VCaP (cell line): Measurements from ENCODE around the gene ADGRG3.

ENCODE experiments used
- H3K27ac ChIP-seq: fragments of 450-650 bp; 2 replicates; pipeline ENCODE4 v1.5.1; 2017
- TF ChIP-seq, protein P1 (sequence below): fragments of 450-650 bp; conservative IDR thresholded peaks from 2 replicates; pipeline ENCODE4 v1.5.1; 2017; ENCODE audit warnings: mild to moderate bottlenecking, moderate library complexity

Gene ADGRG3

DNA sequence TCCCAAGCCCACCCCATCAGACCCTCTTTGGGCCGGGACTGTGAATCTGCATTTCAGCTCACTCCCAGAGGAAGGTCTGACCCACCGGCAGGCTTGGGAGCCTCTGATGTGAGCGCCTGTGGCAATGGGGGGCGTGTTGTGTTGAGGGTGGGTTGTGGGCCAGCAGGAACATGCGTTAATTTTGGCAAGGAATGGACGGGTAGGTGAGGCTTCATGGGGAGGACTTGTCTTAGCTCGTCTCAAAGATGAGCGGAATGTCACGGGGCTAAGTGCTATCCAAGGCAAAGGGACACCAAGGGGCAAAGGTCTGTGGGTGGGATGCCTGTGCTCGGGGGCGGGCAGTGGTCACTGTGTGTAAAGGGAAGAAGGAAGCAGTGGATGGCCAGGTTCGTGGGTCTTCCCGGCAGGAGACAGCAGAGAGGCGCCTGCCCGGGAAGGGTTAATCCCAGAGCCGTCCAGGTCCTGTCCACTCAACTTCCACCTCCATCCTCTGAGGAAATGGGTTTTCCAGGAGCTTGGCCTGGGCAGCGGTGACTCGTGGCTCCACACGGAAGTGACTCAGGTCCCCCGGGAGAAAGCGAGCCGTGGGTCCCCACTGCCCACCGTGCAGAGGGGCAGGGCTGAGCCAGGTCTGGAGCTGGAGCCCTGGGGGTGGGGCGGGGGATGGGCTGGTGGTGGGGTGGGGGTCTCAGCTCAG, 22.3 kb upstream of the ADGRG3 start:
- TF ChIP-seq, protein P1, sequence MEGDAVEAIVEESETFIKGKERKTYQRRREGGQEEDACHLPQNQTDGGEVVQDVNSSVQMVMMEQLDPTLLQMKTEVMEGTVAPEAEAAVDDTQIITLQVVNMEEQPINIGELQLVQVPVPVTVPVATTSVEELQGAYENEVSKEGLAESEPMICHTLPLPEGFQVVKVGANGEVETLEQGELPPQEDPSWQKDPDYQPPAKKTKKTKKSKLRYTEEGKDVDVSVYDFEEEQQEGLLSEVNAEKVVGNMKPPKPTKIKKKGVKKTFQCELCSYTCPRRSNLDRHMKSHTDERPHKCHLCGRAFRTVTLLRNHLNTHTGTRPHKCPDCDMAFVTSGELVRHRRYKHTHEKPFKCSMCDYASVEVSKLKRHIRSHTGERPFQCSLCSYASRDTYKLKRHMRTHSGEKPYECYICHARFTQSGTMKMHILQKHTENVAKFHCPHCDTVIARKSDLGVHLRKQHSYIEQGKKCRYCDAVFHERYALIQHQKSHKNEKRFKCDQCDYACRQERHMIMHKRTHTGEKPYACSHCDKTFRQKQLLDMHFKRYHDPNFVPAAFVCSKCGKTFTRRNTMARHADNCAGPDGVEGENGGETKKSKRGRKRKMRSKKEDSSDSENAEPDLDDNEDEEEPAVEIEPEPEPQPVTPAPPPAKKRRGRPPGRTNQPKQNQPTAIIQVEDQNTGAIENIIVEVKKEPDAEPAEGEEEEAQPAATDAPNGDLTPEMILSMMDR: no peak
- no peak overlapping the region for H3K27ac ChIP-seq

DNA sequence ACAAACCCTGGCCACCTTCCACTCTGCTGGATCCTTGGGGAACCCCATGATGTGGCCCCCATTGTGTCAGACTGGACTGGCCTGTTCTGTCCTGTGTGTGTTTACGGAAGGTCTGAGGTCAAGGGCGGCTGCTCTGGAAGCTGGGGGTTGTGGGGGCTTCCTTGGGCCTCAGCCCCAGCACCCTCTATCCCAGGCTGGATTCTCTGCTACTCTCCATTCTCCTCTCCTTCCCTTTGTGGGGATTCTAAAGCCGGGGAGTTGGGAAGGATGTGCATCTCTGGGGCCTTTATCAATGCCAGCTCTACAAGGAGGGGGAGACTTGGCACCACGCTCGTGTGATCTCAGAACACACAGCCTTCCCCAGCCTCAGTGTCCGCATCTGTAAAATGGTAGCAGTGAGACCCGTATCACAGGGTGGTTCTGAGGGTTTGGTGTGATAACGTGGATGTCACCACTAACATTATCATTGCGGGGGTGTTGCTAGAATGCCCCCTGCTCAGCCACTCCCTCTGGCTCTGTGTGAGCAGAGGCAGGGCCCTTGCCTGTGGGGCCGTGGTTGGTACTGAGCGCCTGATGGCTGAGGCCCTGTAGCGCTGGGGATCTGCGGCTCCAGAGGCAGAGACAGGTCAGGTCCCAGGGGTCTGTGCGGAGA, 21.6 kb upstream of the ADGRG3 start:
- TF ChIP-seq, protein P1: no peak
- no peak overlapping the region for H3K27ac ChIP-seq

DNA sequence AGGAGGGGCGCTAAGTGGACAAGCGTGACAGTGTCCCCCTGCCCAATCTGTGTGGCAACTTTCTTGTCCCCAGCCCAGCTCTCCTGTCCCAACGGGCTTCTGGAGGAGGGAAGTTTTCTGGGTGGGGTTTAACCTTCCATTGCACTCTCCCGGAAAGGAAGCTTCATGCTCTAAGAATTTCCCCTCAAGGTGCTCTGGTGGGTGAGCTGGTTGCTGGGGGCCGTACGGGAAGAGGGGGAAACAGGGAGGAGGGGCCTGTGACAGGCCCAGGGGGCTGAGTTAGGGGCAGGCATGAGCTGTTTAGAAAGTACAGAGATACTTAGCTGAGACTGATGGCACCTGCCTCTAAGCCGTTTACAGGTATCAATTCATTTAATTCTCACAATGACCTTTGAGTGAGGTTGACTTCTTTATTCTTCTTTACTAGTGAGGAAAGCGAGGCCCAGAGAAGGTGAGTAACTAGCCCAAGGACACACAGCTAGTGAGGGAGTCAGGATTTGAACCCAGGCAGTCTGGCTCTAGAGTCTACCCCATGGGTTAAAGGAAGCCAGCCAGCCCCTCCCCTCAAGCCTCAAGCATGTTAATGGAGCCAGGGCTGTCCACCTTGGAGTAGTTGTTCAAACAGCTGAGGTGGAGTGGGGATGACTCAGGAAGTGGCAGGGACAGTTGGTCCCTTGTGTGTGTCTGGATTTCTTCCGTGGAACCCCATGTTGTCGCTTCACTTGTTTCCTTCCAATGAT, 20.8 kb upstream of the ADGRG3 start:
- TF ChIP-seq, protein P1: no peak
- H3K27ac ChIP-seq: no peak overlapping the region

DNA sequence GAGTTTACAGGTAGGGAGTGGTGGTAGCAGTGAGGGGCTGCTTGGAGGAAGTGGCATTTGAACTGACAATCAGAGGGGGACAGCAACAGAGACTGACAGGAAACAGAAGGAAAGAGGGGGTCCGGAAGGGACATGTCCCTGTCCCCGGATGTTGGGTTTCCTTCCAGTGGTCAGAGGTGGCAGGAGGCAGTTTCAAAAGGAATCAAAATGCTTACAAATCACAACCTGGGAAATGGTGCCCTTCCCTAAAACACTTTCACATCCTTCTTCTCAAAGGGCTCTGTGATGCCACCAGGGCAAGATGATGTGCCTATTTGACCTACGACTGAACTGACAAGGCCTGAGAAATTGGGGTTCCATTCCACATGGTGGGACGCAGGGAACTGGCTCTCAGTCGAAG, 20.0 kb upstream of the ADGRG3 start:
- no peak overlapping the region for H3K27ac ChIP-seq

DNA sequence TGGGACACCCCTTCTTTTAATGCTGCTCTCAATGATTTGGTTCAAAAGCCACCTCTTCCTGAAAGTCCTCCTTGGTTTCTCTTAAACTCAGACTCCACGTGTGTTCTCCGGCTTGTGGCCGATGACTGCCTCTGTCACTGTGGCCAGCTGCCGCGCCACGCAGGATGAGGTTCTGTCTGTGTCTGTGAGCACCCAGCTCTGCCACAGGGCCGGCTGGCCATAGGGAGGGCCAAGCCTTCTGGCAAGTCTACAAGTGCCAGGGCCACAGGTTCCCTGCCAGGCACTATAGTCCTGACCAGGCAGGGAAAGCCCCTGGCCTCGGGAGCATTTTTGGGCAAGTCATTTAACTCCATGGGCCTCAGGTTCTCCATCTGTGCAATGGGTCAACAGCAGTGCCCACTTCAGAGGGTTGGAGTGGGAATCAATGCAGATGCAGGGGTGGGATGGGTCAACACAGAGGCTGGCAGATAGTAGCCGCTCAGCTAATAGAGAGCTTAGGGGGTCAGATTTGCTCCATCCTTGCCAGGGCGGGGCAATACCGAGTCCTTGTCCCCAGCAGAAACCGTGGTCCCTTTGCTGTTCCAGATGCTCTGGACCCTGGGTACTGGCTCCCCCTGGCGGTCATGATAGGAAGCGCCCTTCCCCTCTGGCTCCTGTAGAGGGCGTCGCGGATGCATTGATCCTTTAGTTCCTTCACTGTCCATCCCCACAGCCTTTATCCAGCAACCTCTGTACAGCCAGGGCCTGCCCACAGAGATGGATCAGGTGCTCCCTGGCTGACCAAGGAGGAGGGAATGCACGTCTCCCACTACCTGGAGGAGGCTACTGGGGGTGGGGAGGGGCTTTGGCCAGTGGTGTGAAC, 19.3 kb upstream of the ADGRG3 start:
- TF ChIP-seq, protein P1: peak; percentile 95
- H3K27ac ChIP-seq: no peak overlapping the region

More for the DNA sequence above, 20.0 kb upstream of the ADGRG3 start:
- TF ChIP-seq, protein P1: no peak

DNA sequence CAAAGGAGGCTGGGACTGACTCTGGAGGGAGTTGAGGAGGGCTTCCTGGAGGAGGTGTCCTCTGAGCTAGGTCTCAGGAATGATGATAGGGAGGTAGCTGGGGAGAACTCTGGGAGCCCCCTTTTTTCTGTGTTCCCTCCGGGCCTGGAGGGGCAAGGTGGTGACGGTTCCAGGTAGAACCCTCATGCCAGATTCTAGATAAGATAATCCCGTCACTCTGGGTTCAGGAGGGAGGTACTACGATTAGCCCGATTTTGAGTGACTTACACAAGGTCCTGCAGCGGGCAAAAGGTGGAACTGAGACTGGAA, 18.7 kb upstream of the ADGRG3 start:
- TF ChIP-seq, protein P1: no peak
- H3K27ac ChIP-seq: no peak overlapping the region

DNA sequence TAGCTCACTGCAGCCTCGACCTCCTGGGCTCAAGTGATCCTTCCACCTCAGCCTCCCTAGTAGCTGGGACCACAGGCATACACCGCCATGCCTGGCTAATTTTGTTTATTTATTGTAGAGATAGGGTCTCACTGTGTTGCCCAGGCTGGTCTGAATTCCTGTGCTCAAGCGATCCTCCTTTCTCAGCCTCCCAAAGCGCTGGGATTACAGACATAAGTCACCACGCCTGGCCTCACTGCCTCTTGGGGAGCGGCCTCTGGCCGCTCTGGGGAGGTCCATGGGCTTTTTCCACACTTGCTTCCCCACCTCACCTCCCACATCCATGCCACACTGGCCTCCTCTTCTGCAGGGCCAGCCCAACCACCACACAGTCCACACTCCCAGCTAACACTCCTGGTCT, 18.3 kb upstream of the ADGRG3 start:
- TF ChIP-seq, protein P1: no peak
- no peak overlapping the region for H3K27ac ChIP-seq
